ENCODE measurements around the gene ANKS6. TPM values are rescaled to one million over a fixed set of nuclear protein-coding genes. Genes with fewer than 3 reads are reported as not detected.

Gene ANKS6
- total RNA-seq, 1 experiment from 2014 or later: 46.3 TPM

DNA sequence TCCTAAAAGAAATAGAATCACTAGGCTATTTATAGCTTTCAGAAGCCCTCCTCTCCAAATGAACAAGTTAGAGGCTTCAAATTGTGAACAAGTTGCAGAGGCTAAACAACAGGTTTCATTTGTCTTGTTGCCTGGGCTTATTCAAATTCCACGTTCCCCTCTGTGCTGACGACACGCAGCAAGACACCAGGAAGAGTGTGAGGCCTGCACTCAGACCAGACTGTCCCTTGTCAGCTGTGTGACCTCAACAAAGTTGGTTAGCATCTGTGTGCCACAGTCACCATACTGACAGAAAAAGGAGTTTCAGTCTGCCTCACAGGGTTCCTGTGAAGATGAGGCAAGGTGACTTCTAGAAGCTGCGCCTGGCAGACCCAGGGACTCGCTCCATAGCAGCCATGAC is 65.5 kb downstream of the ANKS6 start:
- Histone ChIP-seq H3K14ac (ENCODE audit: insufficient read depth, low read length) (no peak overlapping the region), H4K20me1 (ENCODE audit: control insufficient read depth, insufficient read depth, insufficient read length) (no peaks in the 10 kb centered on the region), H3T11ph (ENCODE audit: low read length) (no peak overlapping the region), H4K8ac (replicated peaks; ENCODE audit: insufficient read length, low read depth, low read length) (no peak overlapping the region), H2BK120ac (ENCODE audit: low read depth, low read length, poor library complexity, severe bottlenecking) (no peak overlapping the region), H3K23ac (ENCODE audit: insufficient read length, low read depth, low read length) (no peak overlapping the region), H2BK5ac (ENCODE audit: insufficient read length, low read length) (no peak overlapping the region), H3K56ac (ENCODE audit: insufficient read length, low read depth, low read length) (no peak overlapping the region), H3K27me3 (ENCODE audit: insufficient read depth, low read length) (no peaks in the 10 kb centered on the region), H3K9ac (ENCODE audit: extremely low read depth, insufficient read length, low read length) (no peak overlapping the region), H2BK12ac (ENCODE audit: insufficient read length, low read depth, low read length) (no peak overlapping the region), H2BK20ac (ENCODE audit: low read depth, low read length, poor library complexity, severe bottlenecking) (no peak overlapping the region), H3K4me2 (ENCODE audit: insufficient read depth, insufficient read length, low read length) (no peak overlapping the region), H4K91ac (ENCODE audit: insufficient read length, low read depth, low read length) (no peak overlapping the region), H3K9me3 (ENCODE audit: control insufficient read depth, low read depth, low read length) (no peaks in the 10 kb centered on the region), H3K79me2 (ENCODE audit: insufficient read depth, low read length) (no peaks in the 10 kb centered on the region), H2AFZ (ENCODE audit: low read length) (no peak overlapping the region), H4K5ac (ENCODE audit: insufficient read length, low read depth, low read length) (no peak overlapping the region), H3K4me1 (ENCODE audit: insufficient read depth, low read length) (no peaks in the 10 kb centered on the region), H3K23me2 (ENCODE audit: insufficient read length, low read depth, low read length, poor library complexity, severe bottlenecking) (no peaks in the 10 kb centered on the region), H3K18ac (ENCODE audit: insufficient read length, low read depth, low read length) (no peak overlapping the region), H3K79me1 (ENCODE audit: insufficient read depth, low read depth, low read length, poor library complexity, severe bottlenecking) (no peaks in the 10 kb centered on the region), H3K4ac (ENCODE audit: low read depth, low read length) (no peak overlapping the region), H2AK5ac (ENCODE audit: insufficient read length, low read length) (no peak overlapping the region), H3K27ac (ENCODE audit: insufficient read length, low read depth, low read length) (no peak overlapping the region), H2BK15ac (ENCODE audit: low read depth, low read length) (no peak overlapping the region)
- H3K4me3 Mint-ChIP-seq: no peak overlapping the region
- peaks cover 6 to 24% (median 24%) of the 10 kb centered on the region in 3 experiments; a peak in 6 of 7 replicates for H3K36me3 Mint-ChIP-seq (ENCODE audit: insufficient read depth in 1 of 3, low read depth in 3 of 3)
- TF ChIP-seq, protein P1, sequence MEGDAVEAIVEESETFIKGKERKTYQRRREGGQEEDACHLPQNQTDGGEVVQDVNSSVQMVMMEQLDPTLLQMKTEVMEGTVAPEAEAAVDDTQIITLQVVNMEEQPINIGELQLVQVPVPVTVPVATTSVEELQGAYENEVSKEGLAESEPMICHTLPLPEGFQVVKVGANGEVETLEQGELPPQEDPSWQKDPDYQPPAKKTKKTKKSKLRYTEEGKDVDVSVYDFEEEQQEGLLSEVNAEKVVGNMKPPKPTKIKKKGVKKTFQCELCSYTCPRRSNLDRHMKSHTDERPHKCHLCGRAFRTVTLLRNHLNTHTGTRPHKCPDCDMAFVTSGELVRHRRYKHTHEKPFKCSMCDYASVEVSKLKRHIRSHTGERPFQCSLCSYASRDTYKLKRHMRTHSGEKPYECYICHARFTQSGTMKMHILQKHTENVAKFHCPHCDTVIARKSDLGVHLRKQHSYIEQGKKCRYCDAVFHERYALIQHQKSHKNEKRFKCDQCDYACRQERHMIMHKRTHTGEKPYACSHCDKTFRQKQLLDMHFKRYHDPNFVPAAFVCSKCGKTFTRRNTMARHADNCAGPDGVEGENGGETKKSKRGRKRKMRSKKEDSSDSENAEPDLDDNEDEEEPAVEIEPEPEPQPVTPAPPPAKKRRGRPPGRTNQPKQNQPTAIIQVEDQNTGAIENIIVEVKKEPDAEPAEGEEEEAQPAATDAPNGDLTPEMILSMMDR (conservative IDR thresholded peaks at IDR 0.05): no peak
- H3K27me3 Mint-ChIP-seq (ENCODE audit: low read depth): peaks cover 25% of the 10 kb centered on the region
- no peaks in the 10 kb centered on the region for H3K9me3 Mint-ChIP-seq
- no CpG with 5 or more reads among the region's 5 CpGs for WGBS (ENCODE audit: extremely low coverage, insufficient read length, low lambda C conversion rate)
- peak overlapping the region in 1 of 3 experiments; percentile 60; a peak in 1 of 7 replicates for H3K27ac Mint-ChIP-seq
- H3K4me1 Mint-ChIP-seq: peaks cover 8 to 10% of the 10 kb centered on the region in 2 experiments; a peak in 3 of 4 replicates
- DNase-seq: no peak
